Measurements from ENCODE around the gene ZFC3H1. TPM values are rescaled to one million over a fixed set of nuclear protein-coding genes. Genes with fewer than 3 reads are reported as not detected.

ZFC3H1 gene
- polyA plus RNA-seq, 1 donor (not counting 4 experiments of a cell fraction or from before 2014, with no cell fraction given): 56.3 TPM

- no peaks in the 10 kb centered on the region for H3K9me3 ChIP-seq (ENCODE audit: control insufficient read depth, low read depth, low read length)
- H3K4me1 ChIP-seq (ENCODE audit: control insufficient read depth, extremely low read depth, insufficient read depth, low read length): peaks cover 11% of the 10 kb centered on the region
- no peak overlapping the region for H2AFZ ChIP-seq (ENCODE audit: control insufficient read depth, low read length)
- no peak overlapping the region for H3K4me3 ChIP-seq (ENCODE audit: control insufficient read depth in 2 of 3, extremely low read depth in 1 of 3, insufficient read depth in 2 of 3, low read depth in 1 of 3, low read length in 3 of 3)
- no peak overlapping the region for H3K27ac ChIP-seq (ENCODE audit: control insufficient read depth, insufficient read depth, low read length)
- dilution Hi-C loops (cut with MboI; ENCODE audit: extremely low pct_ligation_motif_present, low sequenced_read_pairs): no loop called here
- no peak for TF ChIP-seq EZH2 (IDR thresholded peaks at IDR 0.05; ENCODE audit: low read length)
- no peak for TF ChIP-seq CTCF (optimal IDR thresholded peaks at IDR 0.05 in 1 of 3, IDR thresholded peaks at IDR 0.05 in 1 of 3, conservative IDR thresholded peaks at IDR 0.05 in 1 of 3; ENCODE audit: extremely low read depth in 1 of 3, insufficient read depth in 2 of 3, low read length in 3 of 3)
- H3K9ac ChIP-seq (ENCODE audit: control insufficient read depth, extremely low read depth, insufficient read depth, low read length): no peak overlapping the region
- H3K79me2 ChIP-seq (ENCODE audit: control insufficient read depth, insufficient read depth, low read length): no peaks in the 10 kb centered on the region
- no peaks in the 10 kb centered on the region for H3K36me3 ChIP-seq (ENCODE audit: control insufficient read depth in 2 of 2, extremely low read depth in 1 of 2, insufficient read depth in 2 of 2, low read length in 2 of 2)
- no peaks in the 10 kb centered on the region for H3K27me3 ChIP-seq (ENCODE audit: control insufficient read depth, extremely low read depth, insufficient read depth, low read length)
- DNase-seq (ENCODE audit: low read depth, low spot score) (no peak), FAIRE-seq (no peak)
- no peak overlapping the region for H3K4me2 ChIP-seq (ENCODE audit: control insufficient read depth, extremely low read depth, insufficient read depth, low read depth, low read length)
- H4K20me1 ChIP-seq (ENCODE audit: control insufficient read depth, extremely low read depth, insufficient read depth, low read length): no peaks in the 10 kb centered on the region
- H3K9me1 ChIP-seq (ENCODE audit: control insufficient read depth, extremely low read depth, insufficient read depth, low read length): no peaks in the 10 kb centered on the region
Measured at GRCh38 chr12:71589478-71589881, 74.2 kb downstream of the ZFC3H1 start.

GRCh38 chr12:71587012-71587411, 76.6 kb downstream of the ZFC3H1 start:
- H3K4me3 ChIP-seq (ENCODE audit: control insufficient read depth in 2 of 3, extremely low read depth in 1 of 3, insufficient read depth in 2 of 3, low read depth in 1 of 3, low read length in 3 of 3): peak overlapping the region in 1 of 3 experiments; percentile 11
- H3K27me3 ChIP-seq (ENCODE audit: control insufficient read depth, extremely low read depth, insufficient read depth, low read length): no peaks in the 10 kb centered on the region
- DNase-seq (ENCODE audit: low read depth, low spot score) (no peak), FAIRE-seq (no peak)
- dilution Hi-C loops (cut with MboI; ENCODE audit: extremely low pct_ligation_motif_present, low sequenced_read_pairs): no loop called here
- H3K9me3 ChIP-seq (ENCODE audit: control insufficient read depth, low read depth, low read length): no peaks in the 10 kb centered on the region
- peaks cover 14% of the 10 kb centered on the region for H3K4me1 ChIP-seq (ENCODE audit: control insufficient read depth, extremely low read depth, insufficient read depth, low read length)
- peak overlapping the region; percentile 56 for H3K4me2 ChIP-seq (ENCODE audit: control insufficient read depth, extremely low read depth, insufficient read depth, low read depth, low read length)
- peak overlapping the region; percentile 79 for H2AFZ ChIP-seq (ENCODE audit: control insufficient read depth, low read length)
- H3K9ac ChIP-seq (ENCODE audit: control insufficient read depth, extremely low read depth, insufficient read depth, low read length): no peak overlapping the region
- H4K20me1 ChIP-seq (ENCODE audit: control insufficient read depth, extremely low read depth, insufficient read depth, low read length): no peaks in the 10 kb centered on the region
- no peaks in the 10 kb centered on the region for H3K79me2 ChIP-seq (ENCODE audit: control insufficient read depth, insufficient read depth, low read length)
- TF ChIP-seq CTCF (optimal IDR thresholded peaks at IDR 0.05 in 1 of 3, IDR thresholded peaks at IDR 0.05 in 1 of 3, conservative IDR thresholded peaks at IDR 0.05 in 1 of 3; ENCODE audit: extremely low read depth in 1 of 3, insufficient read depth in 2 of 3, low read length in 3 of 3): no peak
- no peak for TF ChIP-seq EZH2 (IDR thresholded peaks at IDR 0.05; ENCODE audit: low read length)
- no peak overlapping the region for H3K27ac ChIP-seq (ENCODE audit: control insufficient read depth, insufficient read depth, low read length)
- H3K9me1 ChIP-seq (ENCODE audit: control insufficient read depth, extremely low read depth, insufficient read depth, low read length): no peaks in the 10 kb centered on the region
- no peaks in the 10 kb centered on the region for H3K36me3 ChIP-seq (ENCODE audit: control insufficient read depth in 2 of 2, extremely low read depth in 1 of 2, insufficient read depth in 2 of 2, low read length in 2 of 2)

Measured in keratinocyte (primary cell).